HPDE6-E6E7 (cell line): ENCODE data around the gene ZNF132.
"Not testable (repeated sequence)": the region's sequence is repeated elsewhere in the genome, so short reads cannot be mapped to it uniquely, and the experiment has no call there.

Experiments
- DNase-seq: peaks from one replicate; pipeline ENCODE4 v3.0.0; 2011; ENCODE audit warnings: missing footprints; ENCODE audit errors: extremely low spot score

ZNF132 gene

DNA sequence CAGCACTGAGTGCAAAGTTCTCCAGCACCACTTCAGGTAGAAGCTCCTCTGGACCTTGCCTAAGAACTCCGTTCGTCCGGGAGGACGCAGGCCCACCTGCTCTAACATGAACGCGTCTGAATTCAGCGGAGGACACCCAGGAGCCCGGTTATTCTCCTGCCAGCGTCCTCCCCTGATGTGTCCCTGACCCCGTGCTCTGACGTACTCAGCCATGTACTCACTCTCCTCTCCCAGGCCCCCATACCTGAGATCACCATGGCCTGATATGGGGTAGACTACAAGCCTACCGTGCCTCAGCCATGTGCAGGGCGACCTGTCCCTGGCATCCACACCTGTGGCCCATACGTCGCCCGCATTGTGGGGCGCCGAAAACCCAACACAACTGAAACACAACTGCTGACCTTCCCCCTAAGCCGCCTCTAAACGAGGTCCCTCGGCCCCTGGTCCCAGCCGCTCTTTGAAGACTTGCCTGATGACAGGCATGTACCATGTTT is 32.2 kb downstream of the ZNF132 start:
- DNase-seq: peak; percentile 32

GRCh38 chr19:58406818-58407657 is 32.9 kb downstream of the ZNF132 start:
- no peak for DNase-seq

DNA sequence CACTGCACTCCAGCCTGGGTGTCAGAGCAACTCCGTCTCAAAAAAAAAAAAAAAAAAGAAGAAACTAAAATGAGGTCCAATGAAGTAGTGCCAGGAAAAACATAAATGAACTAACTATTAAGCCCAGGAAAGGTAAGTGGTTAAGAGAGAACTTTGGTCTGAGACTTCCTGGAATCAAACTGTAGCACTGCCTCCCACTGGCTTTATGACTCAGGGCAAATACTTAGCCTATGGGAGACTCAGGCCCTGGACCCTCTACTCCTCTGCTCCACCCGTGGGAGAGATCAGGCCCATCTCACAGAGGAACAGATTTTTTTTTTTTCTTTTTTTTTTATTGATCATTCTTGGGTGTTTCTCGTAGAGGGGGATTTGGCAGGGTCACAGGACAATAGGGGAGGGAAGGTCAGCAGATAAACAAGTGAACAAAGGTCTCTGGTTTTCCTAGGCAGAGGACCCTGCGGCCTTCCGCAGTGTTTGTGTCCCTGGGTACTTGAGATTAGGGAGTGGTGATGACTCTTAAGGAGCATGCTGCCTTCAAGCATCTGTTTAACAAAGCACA is 36.0 kb downstream of the ZNF132 start:
- not testable (repeated sequence) for DNase-seq

DNA sequence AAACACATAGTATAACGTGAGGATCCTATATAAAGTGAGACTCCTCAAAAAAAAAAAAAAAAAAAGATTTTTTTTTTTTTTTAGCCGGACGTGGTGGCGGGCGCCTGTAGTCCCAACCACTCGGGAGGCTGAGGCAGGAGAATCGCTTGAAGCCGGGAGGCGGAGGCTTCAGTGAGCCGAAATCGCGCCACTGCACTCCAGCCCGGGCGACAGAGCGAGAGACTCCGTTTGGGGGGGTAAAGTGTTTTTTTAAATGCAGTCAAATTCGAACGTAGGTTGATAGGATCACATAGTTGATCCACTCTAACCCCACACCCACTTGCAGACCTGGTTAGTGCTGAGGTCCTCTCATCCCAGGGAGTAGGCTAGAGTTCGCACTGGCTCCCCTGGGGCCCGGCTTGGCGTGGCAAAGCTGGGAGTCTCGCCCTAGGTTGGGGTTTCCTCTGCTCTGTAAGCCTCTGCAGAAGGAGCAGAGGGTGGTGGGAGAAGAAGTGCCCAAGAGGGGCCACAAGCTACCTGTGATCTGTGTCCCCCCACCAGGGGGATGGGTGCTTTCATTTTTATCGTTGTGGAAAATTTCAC is 38.0 kb downstream of the ZNF132 start:
- DNase-seq: no peak

DNA sequence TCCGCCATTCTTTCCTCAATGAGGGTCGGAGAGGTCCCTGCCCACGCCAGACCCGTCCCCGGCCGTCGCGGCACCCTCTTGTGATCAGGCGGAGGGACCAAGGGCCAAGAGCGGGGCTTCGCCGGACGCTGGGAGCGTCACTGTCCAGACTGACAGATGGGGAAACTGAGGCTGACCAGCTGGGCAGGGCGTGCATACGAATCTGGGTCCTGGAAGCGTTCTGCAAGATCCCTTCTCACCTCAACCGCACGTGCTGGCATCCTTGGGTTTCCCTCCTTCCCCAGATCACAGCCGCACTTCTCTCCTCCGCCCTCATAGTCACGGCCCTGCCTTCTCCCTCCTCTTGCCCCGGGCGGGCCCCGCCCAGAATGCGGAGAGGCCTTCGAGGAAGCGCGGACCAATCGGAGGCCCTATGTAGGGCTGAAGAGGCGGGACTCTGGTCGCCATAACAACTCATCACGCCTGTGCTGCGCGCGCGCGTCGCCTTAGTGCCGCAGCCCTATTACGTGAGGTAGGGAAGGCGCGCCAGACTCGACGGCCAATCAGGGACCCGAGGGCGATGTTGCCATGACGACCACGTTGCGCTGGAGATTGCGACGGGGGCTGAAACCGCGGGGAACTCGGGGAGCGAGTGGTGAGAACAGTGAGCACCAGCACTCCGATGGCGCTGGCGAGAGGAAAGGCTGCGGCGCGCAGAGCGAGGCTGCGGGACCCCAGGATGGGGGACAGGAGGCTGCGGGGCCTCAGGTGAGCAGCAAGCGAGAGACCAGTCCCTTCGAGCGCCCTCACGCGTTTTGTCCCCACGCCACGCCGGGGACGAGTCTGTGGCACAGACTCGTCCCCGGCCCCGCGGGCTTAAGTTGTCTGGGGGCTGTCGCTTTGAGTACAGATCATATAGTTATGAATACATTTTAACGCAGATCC is 38.8 kb downstream of the ZNF132 start:
- DNase-seq: peak; percentile 95

DNA sequence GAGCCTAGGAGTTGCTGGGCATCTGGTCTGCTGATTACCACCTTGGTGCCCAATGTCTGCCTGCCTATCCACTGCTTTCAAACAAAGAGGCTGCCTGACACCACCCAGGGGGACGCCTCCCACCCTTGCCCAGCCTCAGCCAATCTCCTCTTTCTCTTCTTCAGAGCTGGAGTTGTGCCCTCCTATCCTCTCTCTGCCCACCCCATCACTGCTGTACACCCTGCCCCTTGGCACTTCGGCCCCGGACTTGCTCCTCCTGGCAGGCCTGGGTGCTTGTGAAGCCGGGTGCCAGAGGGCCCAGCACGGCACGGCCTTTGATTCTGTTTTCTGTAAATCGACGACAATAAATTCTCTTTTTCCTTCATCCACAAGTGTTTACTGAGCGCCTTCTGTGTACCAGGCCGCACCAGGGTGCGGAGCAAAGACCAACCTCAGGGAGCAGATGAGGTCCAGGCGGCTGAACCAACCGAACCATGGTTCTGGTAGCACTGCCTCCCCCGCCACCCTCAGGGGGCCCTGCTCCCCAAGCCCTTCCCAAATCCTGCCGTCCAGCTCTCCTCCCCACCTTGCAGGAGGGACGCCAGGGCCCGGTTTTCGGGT is 39.5 kb downstream of the ZNF132 start:
- DNase-seq: no peak

DNA sequence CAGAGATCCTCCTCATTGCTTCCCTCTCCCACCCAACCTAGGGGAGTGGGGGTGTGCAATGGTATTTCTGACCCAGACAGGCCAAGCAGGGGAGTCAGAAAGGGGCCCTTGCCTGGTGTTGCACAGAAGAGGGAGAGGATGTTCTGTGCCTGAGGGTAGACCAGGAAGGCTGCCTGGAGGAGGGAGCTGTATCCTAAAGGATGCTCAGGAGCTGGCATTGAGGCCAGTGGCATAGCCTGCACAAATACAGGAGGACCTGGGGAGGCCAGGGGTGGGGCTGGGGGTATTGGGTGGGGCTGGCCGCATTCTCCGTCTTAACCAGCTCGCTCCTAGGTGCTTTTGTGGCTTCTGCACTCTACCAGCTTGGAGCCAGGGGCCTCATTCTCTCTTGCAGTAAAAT is 40.0 kb downstream of the ZNF132 start:
- no peak for DNase-seq

DNA sequence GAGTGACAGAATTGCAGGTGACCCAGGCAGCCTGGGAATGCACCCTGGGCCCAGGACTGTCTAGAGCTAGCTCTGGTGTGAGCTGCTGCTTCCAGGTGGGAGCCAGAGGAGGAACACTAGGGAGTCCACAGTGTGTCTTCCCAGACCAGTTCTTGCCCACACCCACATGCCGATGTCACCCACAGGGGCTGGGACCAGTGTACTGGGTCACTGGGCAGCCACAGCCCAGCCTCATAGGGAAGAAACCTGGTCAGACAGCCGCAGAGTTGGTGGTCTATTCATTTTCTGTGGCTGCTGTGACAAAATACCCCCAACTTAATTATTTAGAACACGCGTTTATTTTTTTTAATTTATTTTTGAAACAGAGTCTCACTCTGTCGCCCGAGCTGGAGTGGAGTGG is 41.4 kb downstream of the ZNF132 start:
- DNase-seq: no peak

- DNase-seq: no peak
Observed at GRCh38 chr19:58398087-58398486, 41.9 kb downstream of the ZNF132 start.

GRCh38 chr19:58397533-58398037 is 42.4 kb downstream of the ZNF132 start:
- DNase-seq: no peak

DNA sequence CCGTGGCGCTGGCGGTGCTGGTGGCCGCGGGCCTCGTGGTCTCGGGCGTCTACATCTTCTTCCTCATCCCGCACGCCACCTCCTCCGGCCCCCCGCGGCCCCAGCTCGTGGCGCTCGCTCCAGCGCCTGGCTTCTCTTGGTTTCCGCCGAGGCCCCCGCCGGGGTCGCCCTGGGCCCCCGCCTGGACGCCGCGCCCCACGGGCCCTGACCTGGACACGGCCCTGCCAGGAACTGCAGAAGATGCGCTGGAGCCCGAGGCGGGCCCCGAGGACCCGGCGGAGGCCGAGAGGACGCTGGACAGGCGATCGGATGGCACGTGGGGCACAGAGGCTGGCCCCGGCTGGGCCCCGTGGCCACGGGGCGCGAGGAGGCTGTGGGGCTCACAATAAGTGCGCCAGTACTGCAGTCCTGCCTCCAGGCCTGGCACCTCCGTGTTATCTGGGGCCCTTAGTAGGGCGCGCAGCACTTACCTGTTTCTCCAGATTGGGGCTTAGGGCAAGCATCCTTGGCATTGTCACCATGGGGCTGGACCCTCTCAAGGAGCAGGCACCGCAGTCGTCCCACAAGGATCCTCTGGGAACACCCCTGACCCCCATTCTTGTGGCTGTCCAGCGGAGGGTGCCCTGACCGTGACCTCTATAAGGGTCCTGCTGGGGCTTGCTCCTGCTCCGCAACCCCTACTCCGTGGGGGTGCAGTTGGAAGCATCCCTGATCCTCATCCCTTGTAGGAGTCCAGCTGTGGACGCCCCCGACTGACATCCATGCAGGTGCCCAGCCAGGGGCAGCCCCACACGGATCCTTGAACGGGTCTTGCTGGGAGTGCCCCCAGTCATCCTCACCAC is 43.0 kb downstream of the ZNF132 start:
- no peak for DNase-seq

- DNase-seq: no peak
Observed at GRCh38 chr19:58395979-58396627, 43.9 kb downstream of the ZNF132 start.

DNA sequence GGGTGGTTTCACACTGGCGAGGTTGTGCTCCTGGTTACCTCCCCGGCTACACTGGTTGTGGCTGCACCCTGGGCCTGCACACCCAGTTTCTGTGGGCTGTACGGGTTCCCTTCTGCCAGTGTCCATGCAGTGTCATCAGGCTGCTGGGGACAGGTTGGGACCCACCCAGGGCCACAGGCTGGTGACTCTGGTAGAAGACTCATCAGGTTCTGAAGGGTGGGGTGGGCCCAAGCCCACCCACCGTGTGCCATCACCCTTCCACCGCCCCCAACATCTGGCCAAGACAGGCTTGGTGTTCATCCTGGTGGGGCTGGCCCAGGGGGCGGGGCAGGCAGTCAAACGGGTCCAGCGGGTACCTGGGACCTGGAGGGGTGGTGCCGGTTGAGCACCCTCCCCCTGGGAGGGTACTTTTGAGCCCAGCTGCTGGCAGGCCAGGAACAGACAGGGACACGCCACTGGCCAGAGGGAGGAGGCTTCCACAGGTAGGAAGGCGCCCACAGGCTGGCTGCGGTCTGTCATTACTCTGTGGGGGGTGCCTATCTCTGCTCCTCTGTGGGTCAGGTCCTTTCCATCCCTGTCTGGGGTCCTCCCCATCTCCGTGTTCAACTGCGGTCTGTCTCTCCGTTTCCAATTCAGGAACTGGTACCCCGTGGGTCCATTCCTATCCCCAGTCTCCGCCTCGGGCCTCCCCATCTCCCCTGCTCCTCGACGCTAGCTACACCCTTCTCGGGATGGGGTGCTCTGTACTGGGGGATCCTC is 44.6 kb downstream of the ZNF132 start, which contains the start of gene RNF225:
Gene RNF225 (plus strand): TSS at position 437 of the 759 bp plus-strand sequence. CDS start 434 bp downstream, outside the sequence.
- peak; percentile 88 for DNase-seq

GRCh38 chr19:58394821-58395219 is 45.1 kb downstream of the ZNF132 start:
- no peak for DNase-seq

DNA sequence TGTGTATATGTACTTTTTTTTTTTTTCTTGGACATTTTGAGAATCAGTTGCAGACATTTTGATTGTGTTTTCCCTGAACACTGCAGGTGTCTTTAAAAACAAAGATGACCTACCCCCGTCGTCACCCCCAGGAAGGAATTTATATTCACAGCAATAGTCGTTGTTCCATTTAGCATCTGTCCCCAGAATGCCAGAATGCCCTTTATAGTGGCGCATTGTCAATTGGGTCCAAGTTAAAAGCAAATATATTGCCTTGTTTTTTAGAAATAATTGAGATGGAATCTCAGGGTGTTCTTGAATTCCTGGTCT is 46.3 kb downstream of the ZNF132 start:
- DNase-seq: no peak

DNA sequence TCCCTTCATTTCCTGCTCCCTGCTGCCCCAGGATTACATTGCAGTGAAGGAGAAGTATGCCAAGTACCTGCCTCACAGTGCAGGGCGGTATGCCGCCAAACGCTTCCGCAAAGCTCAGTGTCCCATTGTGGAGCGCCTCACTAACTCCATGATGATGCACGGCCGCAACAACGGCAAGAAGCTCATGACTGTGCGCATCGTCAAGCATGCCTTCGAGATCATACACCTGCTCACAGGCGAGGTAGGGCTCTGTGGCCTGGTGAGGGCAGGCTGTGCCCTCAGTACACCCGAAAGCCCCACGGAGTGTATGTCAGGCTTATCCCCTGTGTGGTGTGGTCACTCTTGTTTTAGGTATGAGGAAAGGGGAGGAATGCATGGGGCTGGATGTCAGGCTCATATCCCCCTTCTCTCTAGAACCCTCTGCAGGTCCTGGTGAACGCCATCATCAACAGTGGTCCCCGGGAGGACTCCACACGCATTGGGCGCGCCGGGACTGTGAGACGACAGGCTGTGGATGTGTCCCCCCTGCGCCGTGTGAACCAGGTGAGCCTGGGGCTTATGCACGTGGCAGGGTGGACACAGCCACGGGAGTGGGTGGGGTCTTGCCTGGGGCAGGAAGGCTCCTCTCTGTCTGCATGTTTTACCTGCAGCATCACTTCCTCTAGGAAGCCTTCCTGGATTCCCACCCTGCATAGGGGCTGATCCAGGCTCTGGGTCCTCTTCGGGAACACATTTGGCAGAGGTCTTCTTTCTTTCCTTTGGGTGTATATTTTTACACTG is 46.8 kb downstream of the ZNF132 start:
- no peak for DNase-seq

- no peak for DNase-seq
Observed at GRCh38 chr19:58388175-58388526, 51.8 kb downstream of the ZNF132 start.
